GM12891 (cell line): ENCODE measurements around the gene GDPD4.

Experiments used
- DNase-seq: peaks from one replicate; pipeline ENCODE4 v3.0.0; 2011; ENCODE audit warnings: low spot score; ENCODE audit not compliant: insufficient read length
- FAIRE-seq: peaks from 2 replicates; lab custom pipeline; 2011; peaks lifted over from hg19 to GRCh38; lab: Jason Lieb, UNC
- PAX5 ChIP-seq: IDR thresholded peaks from 2 replicates; pipeline ENCODE4 v1.6.1; 2011; ENCODE audit warnings: low read length, moderate library complexity, mild to moderate bottlenecking; ENCODE audit not compliant: insufficient read depth, severe bottlenecking
- POLR2A ChIP-seq: IDR thresholded peaks from 2 replicates; pipeline ENCODE4 v1.6.1; 2011; ENCODE audit warnings: low read depth, low read length, control low read depth
- POLR2AphosphoS5 ChIP-seq: IDR thresholded peaks from 2 replicates; pipeline ENCODE4 v1.6.1; 2011; ENCODE audit warnings: low read depth, low read length, control low read depth
- POU2F2 ChIP-seq: IDR thresholded peaks from 2 replicates; pipeline ENCODE4 v1.6.1; 2011; ENCODE audit warnings: low read depth, mild to moderate bottlenecking, control low read depth, low read length, moderate library complexity
- SPI1 ChIP-seq: IDR thresholded peaks from 2 replicates; pipeline ENCODE4 v1.6.1; 2011; ENCODE audit warnings: low read depth, low read length, control low read depth
- TAF1 ChIP-seq: IDR thresholded peaks from 2 replicates; pipeline ENCODE4 v1.6.1; 2011; ENCODE audit warnings: low read depth, low read length, control low read depth

Gene GDPD4

DNA sequence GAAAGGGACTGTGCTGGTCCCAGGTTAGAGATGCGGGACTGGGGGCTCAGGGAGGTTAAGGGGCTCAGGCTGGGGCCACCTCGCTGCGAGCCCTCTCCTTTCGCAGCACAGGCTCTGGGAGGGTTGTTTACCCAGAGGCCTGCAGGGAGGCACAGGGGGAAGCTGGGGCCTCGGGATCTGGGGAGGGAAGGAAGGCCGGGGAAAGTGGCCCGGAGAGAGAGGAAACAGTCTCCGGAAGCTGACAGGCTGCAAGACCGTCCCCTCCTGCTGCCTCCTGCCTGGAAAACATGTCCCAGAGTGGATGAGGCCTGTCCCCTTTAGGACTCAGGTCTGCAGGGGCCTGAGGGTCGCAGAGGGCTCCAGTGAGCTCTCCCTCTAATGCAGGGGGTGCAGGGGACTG, 128.0 kb downstream of the GDPD4 start:
- no peak for FAIRE-seq
- TF ChIP-seq TAF1 (no peak), POLR2A (no peak), POU2F2 (no peak), POLR2AphosphoS5 (no peak), SPI1 (no peak), PAX5 (no peak)
- DNase-seq: no peak

DNA sequence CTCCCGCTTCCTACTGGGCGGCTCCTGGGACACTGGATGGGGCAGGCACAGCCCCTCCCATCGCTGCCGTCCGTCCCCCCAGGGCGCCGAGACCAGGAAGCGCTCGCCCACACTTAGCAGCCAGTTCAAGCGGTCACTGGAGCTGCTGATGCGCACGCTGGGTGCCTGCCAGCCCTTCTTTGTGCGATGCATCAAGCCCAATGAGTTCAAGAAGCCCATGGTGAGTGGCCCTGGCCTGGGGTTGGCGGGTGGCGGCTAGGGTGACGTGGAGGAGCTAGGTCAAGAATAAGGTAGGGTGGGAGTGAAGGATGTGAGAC, 128.9 kb downstream of the GDPD4 start:
- TF ChIP-seq PAX5 (no peak), POLR2AphosphoS5 (no peak), POU2F2 (no peak), TAF1 (no peak), SPI1 (no peak), POLR2A (no peak)
- FAIRE-seq (no peak), DNase-seq (no peak)

- no peak for DNase-seq
- TF ChIP-seq PAX5: no peak
- FAIRE-seq: no peak
Measured at GRCh38 chr11:77171885-77172665, 129.4 kb downstream of the GDPD4 start.

DNA sequence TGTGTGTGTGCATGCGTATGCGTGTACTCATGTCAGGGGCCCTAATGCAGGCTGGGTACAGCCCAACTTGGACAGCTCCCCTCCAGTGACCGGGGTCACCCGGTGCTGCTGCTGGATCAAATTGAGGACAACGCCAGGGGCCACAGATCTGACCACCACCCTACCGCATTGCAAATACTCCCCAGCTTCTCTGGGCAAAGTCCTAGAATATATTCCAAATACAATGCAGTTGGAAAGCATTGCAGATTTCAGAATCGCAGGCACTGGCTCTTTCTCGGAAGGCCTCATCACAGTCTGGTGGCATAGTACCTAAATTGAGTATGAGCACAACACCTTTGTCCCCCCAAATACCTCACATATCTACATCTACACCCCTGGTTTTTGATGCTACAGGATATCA, 130.2 kb downstream of the GDPD4 start:
- FAIRE-seq (no peak), DNase-seq (no peak)
- TF ChIP-seq POU2F2: no peak
- no peak for TF ChIP-seq POLR2AphosphoS5
- TF ChIP-seq TAF1: no peak
- no peak for TF ChIP-seq POLR2A
- no peak for TF ChIP-seq SPI1
- no peak for TF ChIP-seq PAX5

GRCh38 chr11:77170107-77170506, 131.4 kb downstream of the GDPD4 start:
- TF ChIP-seq PAX5 (no peak), SPI1 (no peak), TAF1 (no peak), POLR2AphosphoS5 (no peak), POLR2A (no peak), POU2F2 (no peak)
- FAIRE-seq (no peak), DNase-seq (no peak)

- no peak for DNase-seq
- TF ChIP-seq PAX5 (no peak), POLR2AphosphoS5 (no peak), TAF1 (no peak), POLR2A (no peak), POU2F2 (no peak)
- FAIRE-seq: no peak
Measured at GRCh38 chr11:77167791-77168190, 133.7 kb downstream of the GDPD4 start.

- FAIRE-seq (no peak), DNase-seq (no peak)
- no peak for TF ChIP-seq PAX5
Measured at GRCh38 chr11:77167111-77167626, 134.3 kb downstream of the GDPD4 start.
